CD1c-positive myeloid dendritic cell (primary cell): Measurements from ENCODE around the gene ZNF26.
"Not testable (repeated sequence)": the region's sequence is repeated elsewhere in the genome, so short reads cannot be mapped to it uniquely, and the experiment has no call there.

Source experiments
- DNase-seq: peaks from one replicate; pipeline ENCODE4 v3.0.0-alpha.2; 2016; ENCODE audit errors: extremely low spot score

Gene ZNF26, protein sequence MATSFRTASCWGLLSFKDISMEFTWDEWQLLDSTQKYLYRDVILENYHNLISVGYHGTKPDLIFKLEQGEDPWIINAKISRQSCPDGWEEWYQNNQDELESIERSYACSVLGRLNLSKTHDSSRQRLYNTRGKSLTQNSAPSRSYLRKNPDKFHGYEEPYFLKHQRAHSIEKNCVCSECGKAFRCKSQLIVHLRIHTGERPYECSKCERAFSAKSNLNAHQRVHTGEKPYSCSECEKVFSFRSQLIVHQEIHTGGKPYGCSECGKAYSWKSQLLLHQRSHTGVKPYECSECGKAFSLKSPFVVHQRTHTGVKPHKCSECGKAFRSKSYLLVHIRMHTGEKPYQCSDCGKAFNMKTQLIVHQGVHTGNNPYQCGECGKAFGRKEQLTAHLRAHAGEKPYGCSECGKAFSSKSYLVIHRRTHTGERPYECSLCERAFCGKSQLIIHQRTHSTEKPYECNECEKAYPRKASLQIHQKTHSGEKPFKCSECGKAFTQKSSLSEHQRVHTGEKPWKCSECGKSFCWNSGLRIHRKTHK

DNA sequence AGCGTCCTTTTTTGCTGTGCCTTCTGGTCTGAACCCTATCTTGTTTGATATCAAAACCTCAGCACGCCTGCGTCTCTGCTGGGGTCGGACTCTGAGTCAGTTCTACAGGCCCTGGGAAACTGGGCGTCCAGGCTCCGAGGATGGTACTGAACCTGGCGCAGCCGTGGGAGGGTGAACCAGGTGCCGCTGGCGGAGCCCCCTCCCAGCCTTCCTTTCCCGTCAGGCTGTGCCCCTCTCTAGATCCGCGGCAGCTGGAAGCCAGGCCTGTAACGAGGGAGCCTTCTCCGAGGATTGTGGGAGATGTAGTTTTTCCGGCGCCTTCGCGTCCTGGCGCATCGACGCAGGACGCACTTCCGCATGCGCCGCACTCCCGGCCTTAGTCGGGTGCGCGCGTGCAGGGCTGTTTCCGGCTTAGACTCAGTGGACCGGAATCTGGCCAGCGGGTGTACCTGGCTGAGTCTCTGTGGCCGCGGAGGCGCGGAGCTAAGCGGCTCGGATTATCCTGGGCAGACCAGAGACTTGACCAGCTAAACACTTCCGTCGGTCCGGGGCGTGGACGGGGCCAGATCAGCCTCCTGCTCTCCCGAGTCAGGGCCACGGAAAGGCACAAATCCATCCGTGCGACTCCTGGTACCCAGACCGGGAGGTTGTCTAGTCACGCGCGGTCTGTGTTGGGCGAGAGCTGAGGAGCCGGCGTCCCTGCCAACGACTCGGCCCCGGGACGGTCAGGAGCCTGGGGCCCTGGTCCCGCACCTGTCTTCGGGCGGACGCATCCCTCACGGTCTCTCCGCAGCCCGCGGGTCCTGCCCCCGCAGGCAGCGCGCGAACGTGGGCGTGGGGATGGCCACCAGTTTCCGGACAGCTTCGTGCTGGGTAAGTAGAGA lies at the start of gene ZNF26:
ZNF26 (plus strand) TSS at position 367 of the 884 bp plus-strand sequence; CDS start at position 841, 474 bp downstream.
- DNase-seq = peak; percentile 95

DNA sequence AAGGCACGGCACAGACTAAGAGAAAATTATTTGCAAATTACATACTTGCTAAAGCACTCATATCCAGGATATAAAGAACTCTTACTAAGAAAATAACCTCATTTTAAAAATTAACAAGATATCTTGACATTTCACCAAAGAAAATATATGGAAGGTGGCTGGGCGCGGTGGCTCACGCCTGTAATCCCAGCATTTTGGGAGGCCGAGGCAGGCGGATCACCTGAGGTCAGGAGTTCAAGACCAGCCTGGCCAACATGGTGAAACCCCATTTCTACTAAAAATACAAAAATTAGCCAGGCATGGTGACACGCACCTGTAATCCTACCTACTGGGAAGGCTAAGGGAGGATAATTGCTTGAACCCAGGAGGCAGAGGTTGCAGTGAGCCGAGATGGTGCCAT lies 49.2 kb upstream of the ZNF26 start:
- not testable (repeated sequence) for DNase-seq

DNA sequence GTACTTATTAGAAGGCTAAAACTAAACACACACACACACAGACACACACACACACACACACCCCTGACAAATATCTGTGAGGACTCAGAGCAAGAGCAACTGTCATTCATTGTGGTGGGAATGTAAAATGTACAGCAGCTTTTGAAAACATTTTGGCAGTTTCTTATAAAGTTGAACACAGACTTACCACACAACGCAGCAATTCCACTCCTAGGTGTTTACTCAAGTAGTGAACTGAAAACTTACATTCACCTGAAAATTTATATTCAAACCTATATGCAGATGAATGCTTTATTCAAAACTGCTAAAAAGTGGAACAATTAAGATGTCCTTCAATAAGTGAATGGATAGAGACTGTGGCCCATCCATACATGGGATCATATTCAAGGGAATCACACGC lies 48.7 kb upstream of the ZNF26 start:
- no peak for DNase-seq

DNA sequence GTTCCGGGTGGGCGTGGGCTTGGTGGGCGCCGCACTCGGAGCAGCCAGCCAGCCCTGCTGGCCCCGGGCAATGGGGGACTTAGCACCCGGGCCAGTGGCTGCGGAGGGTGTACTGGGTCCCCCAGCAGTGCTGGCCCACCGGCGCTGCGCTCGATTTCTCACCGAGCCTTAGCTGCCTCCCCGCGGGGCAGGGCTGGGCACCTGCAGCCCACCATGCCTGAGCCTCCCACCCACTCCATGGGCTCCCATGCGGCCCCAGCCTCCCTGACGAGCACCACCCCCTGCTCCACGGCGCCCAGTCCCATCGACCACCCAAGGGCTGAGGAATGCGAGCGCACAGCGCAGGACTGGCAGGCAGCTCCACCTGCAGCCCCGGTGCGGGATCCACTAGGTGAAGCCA lies 47.4 kb upstream of the ZNF26 start:
- not testable (repeated sequence) for DNase-seq

DNA sequence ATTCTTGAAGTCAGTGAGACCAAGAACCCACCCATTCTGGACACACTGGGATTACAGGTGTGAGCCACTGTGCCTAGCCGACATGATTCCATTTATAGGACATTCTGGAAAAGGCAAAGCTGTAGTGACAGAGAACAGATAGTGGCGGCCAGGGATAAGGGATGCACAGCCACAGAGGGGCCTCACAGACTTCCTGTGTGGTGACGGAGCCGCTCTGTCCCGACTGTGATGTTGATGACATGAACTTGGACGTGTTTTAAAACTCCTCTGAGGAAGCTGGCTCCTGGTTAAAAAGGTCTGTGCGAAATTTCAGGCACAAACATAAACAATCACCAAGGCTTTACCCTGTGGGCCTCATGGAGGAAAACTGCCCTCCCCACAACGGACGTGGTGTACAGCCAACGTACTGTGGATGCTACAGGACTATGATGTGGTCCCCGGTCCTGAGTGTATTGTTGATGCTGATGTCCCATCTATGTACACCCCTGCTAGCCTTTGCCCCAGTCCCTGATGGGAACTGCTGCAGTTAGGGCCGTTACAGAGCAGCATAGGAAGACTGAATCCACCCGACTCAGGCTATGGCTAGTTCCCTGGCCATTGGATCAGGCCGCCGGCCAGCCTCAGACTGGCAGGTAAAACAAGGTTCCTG lies 46.0 kb upstream of the ZNF26 start:
- DNase-seq = no peak

DNA sequence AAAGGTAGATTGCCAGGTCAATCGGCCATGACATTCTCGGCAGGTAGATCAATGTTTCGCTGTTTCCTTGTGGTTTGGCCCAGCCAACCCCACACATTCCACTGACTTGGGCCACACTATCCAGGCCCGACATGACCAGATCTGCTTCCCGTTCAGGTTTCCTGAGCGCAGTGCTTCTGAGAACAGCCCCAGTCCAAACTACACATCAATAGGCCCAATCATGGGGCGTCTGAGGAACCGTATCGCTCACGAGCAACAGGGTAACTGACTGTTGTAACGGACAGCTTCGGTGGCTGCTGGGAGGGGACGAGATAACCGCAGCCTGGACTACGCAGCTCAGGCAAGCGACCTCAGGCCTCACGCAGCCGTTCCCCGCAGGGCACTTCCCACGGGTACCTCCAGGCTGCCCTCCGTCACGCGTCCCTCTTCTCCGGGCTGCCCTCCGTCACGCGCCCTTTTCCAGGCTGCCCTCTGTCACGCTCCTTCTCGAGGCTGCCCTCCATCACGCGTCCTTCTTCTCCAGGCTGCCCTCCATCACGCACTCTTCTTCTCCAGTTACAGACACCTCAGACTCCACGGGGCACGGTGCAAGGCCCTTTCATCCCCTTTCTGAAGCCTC lies 44.7 kb upstream of the ZNF26 start:
- no peak for DNase-seq

DNA sequence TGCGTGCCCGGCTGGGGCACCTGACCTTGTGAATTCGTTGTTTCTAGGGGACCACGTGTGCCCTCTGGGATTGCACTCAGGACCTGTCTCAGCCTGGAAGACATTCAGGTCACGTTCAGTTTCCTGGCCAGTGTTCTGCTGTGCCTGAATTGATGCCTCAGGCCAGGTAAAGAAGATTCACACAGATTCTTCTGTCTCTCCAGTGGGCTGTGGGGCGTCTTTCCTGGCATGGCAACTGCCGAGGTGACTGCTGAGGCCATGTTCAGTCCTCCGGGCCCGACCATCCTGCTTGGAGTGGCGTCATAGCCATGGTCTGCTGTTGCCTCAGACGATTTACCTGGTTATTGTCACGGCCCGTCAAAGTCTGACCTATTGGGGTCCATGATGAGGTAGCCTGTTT lies 43.6 kb upstream of the ZNF26 start:
- no peak for DNase-seq

DNA sequence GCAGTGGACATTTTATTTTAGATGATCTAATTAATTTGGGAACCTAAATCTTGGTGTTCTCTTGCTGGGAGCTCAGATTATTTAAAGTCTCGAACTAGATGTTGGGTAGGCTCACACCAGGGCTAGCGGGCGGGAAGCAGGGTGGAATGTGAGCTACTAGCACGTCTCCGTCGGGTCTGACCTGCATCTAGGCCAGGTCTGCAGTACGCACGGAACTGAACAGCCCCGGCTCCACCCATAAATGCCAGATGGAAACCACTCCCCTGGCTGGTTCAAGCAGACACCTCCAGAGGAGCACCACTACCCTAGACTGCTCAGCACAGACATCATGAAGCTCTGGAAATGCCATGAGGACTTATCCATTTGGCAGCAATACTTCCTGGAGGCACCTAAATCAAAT lies 40.4 kb upstream of the ZNF26 start:
- DNase-seq = no peak

DNA sequence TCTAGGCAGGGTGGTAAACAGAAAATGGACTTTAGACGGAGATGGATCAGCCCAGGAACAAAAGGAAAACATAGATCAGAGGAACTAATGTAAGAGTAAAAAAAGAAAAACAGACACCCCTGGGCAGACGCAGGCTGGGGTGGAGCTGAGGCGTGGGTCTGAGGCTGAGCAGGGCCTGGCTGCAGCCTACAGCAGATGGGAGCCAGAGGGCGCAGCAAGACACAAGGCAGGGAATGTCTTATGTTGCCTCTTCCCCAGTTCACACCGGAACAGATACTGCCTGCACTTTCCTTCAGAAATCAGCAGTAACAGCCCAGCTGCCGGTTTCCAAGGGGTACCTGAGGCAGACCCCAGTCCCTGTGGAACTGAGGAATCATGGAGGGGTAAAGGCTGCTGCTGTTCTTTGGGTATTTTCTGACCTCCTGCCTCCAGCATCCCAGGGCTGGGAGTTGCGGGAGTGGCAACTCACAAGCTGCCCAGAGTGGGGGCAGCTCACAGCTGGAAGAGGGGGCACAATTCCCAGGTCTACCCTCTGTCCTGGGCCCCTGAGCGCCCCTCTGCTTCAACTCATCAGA lies 39.8 kb upstream of the ZNF26 start:
- no peak for DNase-seq

DNA sequence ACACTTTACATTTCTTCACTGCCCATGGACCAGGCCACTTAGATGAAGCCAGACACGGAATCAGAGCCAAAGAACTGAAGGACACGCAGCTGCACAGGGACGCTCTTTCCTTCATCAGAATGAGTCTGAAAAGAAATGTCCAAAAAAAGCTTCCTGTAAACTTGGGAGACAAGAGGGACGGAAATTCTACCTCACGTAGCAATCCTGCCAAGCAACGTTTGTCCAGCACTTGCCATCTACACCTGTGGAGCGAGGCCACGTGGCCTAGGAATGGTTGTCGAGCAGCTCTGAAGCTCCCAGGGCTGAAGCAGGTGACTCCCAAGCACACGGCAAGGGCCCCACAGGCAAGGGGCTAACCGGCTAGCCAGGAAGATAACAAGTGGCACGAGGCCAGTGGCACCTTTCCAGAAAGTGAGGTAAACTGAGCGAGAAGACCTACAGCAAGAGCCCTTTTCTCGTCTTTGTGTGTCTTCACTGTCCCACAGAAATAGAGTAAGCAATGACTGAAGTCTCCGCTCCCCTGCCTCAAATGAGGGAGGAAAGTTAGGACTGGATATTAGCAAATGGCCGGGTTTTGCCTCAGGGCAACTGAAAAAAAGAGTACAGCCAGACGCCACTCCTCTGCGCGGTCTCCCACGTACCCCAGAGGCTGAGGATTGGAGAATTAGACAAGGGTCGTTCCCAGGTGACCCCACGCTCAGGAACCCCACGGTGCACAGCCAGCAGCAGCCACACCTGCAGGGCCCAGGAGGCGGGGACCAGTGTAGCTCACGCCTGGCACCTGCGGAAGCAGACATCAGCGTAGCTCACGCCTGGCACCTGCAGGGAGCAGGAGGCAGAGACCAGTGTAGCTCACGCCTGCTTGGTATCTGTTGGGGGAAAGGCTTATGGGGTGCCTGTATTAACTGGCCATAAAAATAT lies 37.8 kb upstream of the ZNF26 start:
- DNase-seq = no peak

DNA sequence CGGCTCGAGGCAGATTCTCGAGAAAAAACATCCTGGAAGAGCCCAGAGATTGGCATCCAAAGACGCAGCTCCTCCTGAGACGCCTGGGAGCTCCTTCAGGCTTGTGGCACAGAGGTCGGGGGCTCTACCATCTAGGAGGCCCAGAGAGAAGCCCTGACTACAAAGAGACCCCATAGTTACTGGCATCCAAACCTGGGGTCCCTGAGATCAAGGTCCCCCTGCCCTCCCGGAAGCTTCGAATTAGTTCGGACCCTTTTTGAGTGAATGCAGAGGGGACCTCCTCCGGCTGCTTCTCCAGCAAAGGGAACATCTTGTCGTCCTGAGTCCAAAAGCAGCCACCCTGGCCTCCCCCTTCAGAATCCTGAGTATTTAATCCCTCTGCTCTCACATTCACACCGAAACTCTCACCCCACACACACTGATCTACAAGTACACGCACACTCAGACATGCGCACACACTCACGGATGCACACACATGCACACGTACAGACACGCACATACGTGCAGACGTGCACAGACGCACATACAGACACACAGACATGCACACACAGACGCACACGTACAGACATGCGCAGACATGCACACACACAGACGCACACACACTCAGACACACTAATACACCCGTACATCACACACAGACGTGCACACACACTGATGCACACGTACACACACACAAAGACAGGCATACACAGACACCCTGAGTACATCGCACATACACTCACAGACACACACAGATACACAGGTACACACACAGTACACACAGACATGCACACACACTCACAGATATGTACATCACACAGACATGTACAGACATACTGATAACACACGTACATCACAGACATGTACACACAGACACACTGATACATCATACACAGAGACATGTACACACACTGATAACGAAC lies 36.0 kb upstream of the ZNF26 start:
- DNase-seq = no peak

DNA sequence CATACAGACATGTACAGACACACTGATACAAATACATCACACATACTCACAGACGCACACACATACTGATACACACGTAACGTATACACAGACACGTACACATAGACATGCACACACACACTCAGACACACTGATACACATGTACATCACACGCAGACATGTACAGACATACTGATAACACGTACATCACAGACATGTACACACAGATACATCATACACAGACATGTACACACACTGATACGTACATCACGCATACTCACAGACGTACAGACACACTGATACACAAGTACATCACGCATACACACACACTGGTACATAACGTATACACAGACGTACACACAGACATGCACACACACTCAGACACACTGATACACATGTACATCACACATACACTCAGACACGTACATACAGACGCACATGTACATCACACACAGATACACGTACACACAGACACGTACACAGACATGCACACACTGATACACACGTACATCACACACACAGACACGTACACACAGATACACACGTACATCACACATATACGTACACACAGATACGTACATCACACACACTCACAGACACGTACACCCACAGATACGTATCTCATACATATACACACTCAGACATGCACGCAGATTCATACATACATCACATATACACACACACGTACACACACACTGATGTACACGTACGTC lies 35.2 kb upstream of the ZNF26 start:
- DNase-seq = no peak

DNA sequence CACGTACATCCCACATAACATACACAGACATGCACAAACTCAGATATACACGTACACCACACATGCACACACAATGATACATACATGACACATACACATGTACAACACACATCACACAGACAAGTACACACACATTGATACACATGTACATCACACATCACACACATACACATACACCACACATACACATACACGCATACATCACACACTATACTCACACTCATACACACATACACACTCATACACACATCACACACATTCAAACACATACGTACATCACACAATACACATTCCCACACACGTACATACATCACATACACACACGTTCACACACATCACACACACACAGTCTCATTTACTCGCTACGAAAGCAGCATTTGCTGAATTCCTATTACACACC lies 34.5 kb upstream of the ZNF26 start:
- no peak for DNase-seq

DNA sequence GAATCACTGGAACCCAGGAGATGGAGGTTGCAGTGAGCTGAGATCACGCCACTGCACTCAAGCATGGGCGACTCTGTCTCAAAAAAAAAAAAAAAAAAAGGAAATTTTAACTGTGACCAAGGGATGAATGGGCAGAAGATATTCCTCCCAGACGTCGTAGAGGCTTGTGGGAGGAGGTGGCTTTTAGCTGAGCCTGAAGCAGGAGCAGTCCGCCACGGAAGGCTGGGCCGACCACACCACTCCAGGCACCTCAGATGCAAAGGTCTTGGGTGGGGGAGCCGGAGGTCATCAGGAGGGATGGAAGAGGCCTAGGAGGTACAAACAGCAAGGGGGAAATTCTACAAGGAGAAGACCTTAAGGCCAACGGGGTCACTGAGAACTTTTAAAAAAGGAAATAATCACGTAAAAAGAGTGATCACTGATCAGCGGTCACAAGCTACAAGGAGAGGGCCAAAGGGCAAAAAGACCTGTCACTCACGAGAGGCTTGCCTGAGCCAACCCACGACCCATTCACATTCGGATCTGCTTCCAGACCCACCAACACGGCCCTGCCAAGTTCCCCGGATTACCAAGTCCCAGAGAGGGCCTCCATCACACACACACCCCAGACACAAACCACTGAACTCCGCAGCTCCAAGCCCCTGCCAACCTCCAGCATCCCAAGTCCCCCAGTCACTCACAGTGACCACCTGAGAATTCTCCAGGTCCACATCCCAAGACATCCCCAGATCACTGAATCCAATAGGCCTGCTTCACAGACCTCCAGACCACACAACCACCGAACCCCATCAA lies 33.6 kb upstream of the ZNF26 start:
- no peak for DNase-seq

DNA sequence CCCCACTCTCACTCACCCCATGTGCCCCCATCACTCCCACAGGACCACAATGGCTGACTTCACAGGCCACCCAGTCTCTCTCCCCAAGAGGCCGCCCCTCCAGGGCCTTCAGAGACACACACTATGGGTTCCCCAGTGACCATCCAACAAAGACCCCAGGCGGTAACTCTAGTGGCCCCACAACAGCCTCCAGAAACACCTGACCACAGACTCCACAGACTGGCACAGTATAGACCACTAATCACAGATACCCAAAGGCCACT lies 33.1 kb upstream of the ZNF26 start:
- no peak for DNase-seq

DNA sequence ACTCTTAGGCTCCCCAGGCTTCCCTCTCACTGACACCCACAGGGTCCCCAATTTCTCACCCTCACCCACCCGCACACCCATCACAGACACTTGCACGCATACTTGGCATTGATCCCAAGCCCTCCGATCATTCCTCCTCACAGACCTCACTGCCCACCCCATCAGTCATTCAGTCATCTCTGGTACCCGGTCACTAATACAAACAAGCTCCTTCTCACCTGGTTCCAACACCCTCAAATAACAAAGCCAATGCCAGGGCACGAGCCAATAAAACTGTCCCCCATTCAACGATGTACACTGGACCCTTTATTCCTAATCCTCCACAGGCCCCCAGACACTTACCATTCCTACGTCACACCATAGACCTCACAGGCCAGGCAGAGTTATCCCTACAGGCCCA lies 32.4 kb upstream of the ZNF26 start:
- no peak for DNase-seq

DNA sequence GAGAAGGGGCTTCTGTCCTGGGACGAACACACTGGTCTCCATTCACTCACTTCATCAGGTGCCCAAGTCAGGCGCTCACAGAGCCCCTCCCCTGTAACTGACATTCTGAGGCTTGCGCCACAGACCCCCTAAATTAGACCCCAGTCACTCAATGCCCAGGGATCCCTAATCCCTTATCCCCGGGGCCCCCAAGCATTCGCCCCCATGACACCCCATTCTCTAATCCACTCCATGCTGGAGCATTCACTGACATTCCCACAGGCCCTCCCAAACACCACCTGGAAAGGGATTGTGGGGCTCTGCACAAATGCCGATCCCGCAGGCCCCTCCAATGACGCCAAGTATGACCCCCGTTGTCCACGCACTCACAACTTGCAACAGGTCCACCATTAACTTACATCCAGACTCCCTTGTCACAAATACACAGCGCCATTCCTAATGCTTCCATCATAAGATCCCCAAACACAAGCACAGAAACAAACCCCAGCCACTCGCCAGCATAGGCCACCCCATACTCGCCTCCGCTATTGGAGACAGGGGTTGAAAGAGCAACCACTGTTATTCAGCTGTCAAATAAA lies 31.6 kb upstream of the ZNF26 start:
- DNase-seq = no peak
